Gastrocnemius medialis (tissue), 4 donors: ENCODE data around the gene HOXB6. TPM values are rescaled to one million over a fixed set of nuclear protein-coding genes. Genes with fewer than 3 reads are reported as not detected.

Experiments
- ATAC-seq, 2 donors: fragments of 150-250 bp; one replicate each; pipeline ENCODE4 v1.9.1; 2016
- DNase-seq, 2 donors: peaks; one replicate each; pipeline ENCODE4 v3.0.0-alpha.2; 2019
- H3K27ac ChIP-seq, 4 donors: fragments of 200-600 bp; sonication (generic); 1 replicate in 1 of 4; 2 replicates in 3 of 4; pipeline ENCODE4 v1.5.1; 2016 to 2018; ENCODE audit warnings: mild to moderate bottlenecking in 2 of 4, moderate library complexity in 1 of 4
- H3K27me3 ChIP-seq, 3 donors: fragments of 200-600 bp; sonication (generic) in 2 of 3; 1 replicate in 1 of 3; 2 replicates in 2 of 3; pipeline versions ENCODE4 v1.5.1 to v1.6.0; 2016 to 2019; ENCODE audit warnings: mild to moderate bottlenecking in 1 of 3, moderate library complexity in 1 of 3
- H3K36me3 ChIP-seq, 2 donors: fragments of 200-600 bp; sonication (generic) in 1 of 2; one replicate each; pipeline ENCODE4 v1.5.1; 2017 to 2018
- H3K4me1 ChIP-seq, 2 donors: fragments of 200-600 bp; sonication (generic) in 1 of 2; one replicate each; pipeline ENCODE4 v1.5.1; 2016 to 2017; ENCODE audit warnings: mild to moderate bottlenecking in 2 of 2
- H3K4me3 ChIP-seq, 4 donors: fragments of 200-600 bp; sonication (generic) in 3 of 4; 1 replicate in 1 of 4; 2 replicates in 3 of 4; pipeline ENCODE4 v1.5.1; 2016 to 2019; ENCODE audit warnings: mild to moderate bottlenecking in 2 of 4
- H3K9me3 ChIP-seq, 3 donors: fragments of 200-600 bp; sonication (generic) in 2 of 3; 1 replicate in 1 of 3; 2 replicates in 2 of 3; pipeline ENCODE4 v1.5.1; 2016 to 2019
- POLR2A ChIP-seq, 2 donors: fragments of 450-650 bp; IDR thresholded peaks; one replicate each; pipeline ENCODE4 v1.6.1; 2017; ENCODE audit warnings: antibody characterized with exemption in 2 of 2, mild to moderate bottlenecking in 2 of 2, moderate library complexity in 2 of 2
- in situ Hi-C, 4 donors: fragments of 200-750 bp; cut with MboI; loops; one replicate each; pipeline versions ENCODE4 v1.15.0 to v1.8.0; 2017; ENCODE audit warnings: low sequenced_read_pairs in 4 of 4
- intact Hi-C: fragments of 100-400 bp; cut with DNase I; formaldehyde crosslinking; loops from one replicate; pipeline ENCODE4 v1.15.1; 2023; ENCODE audit warnings: low total_unique reads
- total RNA-seq, 4 donors: library from RNA; depleted of rRNA; stranded (reverse); fragments of >200 nt; gene quantifications; one replicate each; pipeline versions ENCODE4 v1.1.0 to v1.2.3, GENCODE V29; 2016
- TF ChIP-seq, protein P1 (sequence below), 5 experiments: fragments of 450-650 bp in 3 of 5; fragments of 200-600 bp in 2 of 5; sonication (generic) in 2 of 5; IDR thresholded peaks in 4 of 5; conservative IDR thresholded peaks in 1 of 5; 1 replicate in 4 of 5; 2 replicates in 1 of 5; pipeline ENCODE4 v1.5.1; 2016 to 2019; ENCODE audit warnings: antibody characterized with exemption in 5 of 5, mild to moderate bottlenecking in 3 of 5, moderate library complexity in 3 of 5

HOXB6 gene
- total RNA-seq, 4 donors from 2014 or later: 0.55 to 3.0 (median 1.3) TPM

DNA sequence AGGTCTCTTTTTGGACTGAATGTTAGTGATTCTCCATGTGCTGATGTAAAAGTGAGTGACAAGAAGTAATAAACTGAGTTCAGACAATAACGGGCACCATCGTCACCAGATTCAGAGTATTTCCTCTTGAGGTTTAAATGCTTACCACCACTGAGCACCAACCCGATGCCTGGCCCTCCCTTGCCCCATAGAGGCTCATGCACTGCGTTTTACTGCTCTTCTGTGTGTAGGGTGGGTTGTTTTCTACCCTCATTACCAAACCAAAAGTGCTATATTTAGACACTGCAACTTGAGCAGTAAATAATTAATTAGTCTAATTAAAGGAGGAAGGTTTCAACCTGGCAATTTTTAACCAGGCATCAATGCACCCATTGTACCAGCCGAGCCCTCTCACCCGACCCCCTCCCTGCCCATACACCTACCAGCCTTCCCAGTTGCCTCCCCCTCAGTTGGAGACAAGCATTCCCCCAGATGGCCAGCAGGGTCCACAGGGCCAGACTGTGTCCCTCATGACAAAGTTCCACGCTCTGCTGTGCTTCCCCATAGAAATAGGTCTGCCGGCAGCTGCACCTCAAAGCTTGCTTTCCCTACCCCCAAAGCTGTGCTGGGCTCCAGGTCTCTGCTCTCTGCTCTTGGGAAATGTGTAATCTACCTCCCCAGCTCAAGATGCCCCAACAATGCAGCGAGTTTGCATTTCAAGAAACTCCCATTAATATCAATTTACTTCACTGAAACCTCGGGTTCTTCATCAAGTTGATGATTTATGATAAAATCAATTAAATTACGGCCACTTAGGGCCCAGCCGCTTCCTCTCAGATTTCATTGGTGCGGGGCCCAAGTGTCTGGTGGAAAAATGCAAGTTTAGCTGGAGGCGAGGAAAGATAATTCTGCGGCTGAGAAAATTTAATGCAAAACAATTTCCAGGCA, 42.6 kb downstream of the HOXB6 start:
- no peak for ATAC-seq
- Histone ChIP-seq H3K4me3 (no peak overlapping the region), H3K36me3 (no peaks in the 10 kb centered on the region), H3K9me3 (no peaks in the 10 kb centered on the region), H3K27me3 (peaks cover 3 to 9% (median 5%) of the 10 kb centered on the region in 3 donors), H3K4me1 (peaks cover under 1 to 2% of the 10 kb centered on the region in 2 donors), H3K27ac (no peak overlapping the region)
- no peak for DNase-seq
- intact Hi-C loops (no loop called here), in situ Hi-C loops (no loop called here)
- no peak for TF ChIP-seq POLR2A (IDR thresholded peaks at IDR 0.05)

DNA sequence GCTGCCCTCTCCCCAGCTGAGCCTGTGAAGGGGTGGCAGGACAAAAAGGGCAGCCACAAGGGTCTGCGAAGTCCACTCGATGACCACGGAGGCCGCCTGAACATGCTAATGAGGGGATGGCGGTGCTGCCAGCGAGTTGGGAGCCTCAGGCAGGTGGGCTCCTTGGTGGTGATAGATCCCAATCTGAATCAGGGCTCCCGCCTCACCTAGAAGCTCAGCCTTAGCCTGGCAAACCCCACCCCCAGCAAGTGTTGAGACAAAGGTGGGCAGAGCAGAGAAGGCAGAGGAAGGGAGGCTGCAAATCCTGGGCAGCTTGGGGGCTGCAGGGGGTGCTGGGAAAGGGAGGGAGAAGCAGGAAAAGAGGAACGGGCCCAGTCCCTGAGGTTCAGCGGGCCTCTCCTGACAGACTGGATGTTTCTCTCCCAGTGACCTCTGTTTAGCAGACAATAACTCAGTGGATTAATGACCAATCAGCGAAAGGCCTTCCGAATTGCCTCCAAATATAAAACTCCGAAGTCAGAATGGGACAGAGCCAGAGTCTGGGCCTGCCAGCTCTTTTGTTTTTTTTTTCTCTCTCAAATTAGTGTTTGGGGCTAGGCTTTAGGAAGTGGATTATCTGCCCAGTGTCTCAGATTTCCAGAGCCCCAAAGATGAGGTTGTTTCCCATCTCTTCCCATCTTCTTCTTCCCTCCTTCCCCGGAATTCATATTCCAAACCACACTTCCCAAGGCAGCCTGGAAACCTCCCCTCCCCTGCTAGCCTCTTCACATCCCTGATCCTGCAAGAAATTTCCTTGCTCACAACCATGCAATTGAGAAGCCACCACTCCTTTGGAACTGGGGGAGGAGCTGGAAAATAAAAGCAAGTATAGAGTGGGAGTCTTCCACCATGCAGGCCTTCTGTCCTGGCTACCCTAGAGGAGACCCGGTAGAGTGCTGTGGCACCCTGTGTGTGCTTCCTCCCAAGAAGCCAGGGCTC, 44.7 kb downstream of the HOXB6 start:
- no peak overlapping the region for H3K27ac ChIP-seq
- DNase-seq (no peak), ATAC-seq (no peak)
- H3K9me3 ChIP-seq: no peaks in the 10 kb centered on the region
- in situ Hi-C loops (no loop called here), intact Hi-C loops (no loop called here)
- TF ChIP-seq POLR2A (IDR thresholded peaks at IDR 0.05): no peak
- TF ChIP-seq, protein P1, sequence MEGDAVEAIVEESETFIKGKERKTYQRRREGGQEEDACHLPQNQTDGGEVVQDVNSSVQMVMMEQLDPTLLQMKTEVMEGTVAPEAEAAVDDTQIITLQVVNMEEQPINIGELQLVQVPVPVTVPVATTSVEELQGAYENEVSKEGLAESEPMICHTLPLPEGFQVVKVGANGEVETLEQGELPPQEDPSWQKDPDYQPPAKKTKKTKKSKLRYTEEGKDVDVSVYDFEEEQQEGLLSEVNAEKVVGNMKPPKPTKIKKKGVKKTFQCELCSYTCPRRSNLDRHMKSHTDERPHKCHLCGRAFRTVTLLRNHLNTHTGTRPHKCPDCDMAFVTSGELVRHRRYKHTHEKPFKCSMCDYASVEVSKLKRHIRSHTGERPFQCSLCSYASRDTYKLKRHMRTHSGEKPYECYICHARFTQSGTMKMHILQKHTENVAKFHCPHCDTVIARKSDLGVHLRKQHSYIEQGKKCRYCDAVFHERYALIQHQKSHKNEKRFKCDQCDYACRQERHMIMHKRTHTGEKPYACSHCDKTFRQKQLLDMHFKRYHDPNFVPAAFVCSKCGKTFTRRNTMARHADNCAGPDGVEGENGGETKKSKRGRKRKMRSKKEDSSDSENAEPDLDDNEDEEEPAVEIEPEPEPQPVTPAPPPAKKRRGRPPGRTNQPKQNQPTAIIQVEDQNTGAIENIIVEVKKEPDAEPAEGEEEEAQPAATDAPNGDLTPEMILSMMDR (IDR thresholded peaks at IDR 0.05 in 4 of 5, conservative IDR thresholded peaks at IDR 0.05 in 1 of 5): no peak
- H3K36me3 ChIP-seq: no peaks in the 10 kb centered on the region
- peaks cover 2 to 13% of the 10 kb centered on the region in 2 donors for H3K4me1 ChIP-seq
- H3K4me3 ChIP-seq: no peak overlapping the region
- H3K27me3 ChIP-seq: peaks cover 11 to 12% (median 11%) of the 10 kb centered on the region in 3 donors

DNA sequence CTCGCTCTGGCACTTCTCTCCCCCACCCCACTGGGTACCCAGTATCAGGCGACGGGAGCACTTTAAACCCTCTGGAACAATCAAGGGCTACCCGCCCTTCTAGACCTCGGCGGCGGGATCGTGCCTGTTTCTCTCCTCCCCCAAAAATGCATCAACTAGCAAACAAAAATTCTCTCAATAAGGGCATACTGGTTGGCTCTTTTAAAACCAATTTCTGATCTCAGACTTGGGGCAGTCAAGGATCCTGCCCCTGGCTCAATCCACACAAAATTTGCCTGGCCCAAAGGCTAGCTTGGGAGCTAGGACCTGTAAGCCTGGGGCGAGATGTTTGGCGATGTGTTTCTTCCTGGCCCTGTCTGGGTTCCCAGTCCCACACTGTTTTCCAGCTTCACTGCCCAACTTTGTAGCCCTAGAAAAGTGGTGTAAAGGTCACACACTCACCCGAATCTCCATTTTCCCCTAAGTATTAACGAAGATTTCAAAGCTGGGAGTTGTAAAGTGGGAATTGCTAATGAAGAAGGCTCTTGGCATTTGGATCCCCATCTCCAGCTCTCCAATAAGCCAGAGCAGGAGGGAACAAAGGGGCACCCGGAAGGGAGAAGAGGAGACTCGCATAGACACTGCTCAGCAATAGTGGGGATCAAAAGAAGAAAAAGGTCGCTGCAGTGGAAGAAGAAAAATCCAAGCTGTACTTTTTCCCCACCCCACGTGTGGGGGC, 45.5 kb downstream of the HOXB6 start:
- H3K27me3 ChIP-seq: peaks cover 4 to 15% (median 8%) of the 10 kb centered on the region in 3 donors
- ATAC-seq: no peak

DNA sequence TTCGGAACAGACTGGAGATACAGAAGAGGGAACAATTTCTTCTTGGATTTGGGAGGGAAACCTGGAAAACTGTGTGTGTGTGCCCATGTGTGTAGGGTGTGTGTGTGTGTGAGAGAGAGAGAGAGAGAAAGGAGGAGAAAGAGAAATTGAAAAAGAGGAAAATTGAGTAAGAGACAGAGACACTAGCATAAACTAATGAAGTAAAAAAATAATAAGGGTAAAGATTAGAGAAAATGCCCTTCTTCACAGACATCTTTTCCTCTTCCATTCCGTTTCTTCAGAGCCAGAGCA, 46.0 kb downstream of the HOXB6 start:
- Histone ChIP-seq H3K27ac (no peak overlapping the region), H3K4me1 (peaks cover 6 to 16% of the 10 kb centered on the region in 2 donors), H3K4me3 (no peak overlapping the region), H3K9me3 (no peaks in the 10 kb centered on the region), H3K27me3 (peaks cover 4 to 14% (median 11%) of the 10 kb centered on the region in 3 donors), H3K36me3 (no peaks in the 10 kb centered on the region)
- ATAC-seq: no peak
- in situ Hi-C loops (no loop called here), intact Hi-C loops (no loop called here)
- DNase-seq: no peak
- TF ChIP-seq POLR2A (IDR thresholded peaks at IDR 0.05): no peak
- TF ChIP-seq, protein P1 (IDR thresholded peaks at IDR 0.05 in 4 of 5, conservative IDR thresholded peaks at IDR 0.05 in 1 of 5): no peak

More for the DNA sequence above, 45.5 kb downstream of the HOXB6 start:
- H3K4me1 ChIP-seq: peaks cover 3 to 13% of the 10 kb centered on the region in 2 donors
- no peak overlapping the region for H3K4me3 ChIP-seq
- no peak for DNase-seq
- no peaks in the 10 kb centered on the region for H3K36me3 ChIP-seq
- TF ChIP-seq POLR2A (IDR thresholded peaks at IDR 0.05): no peak
- TF ChIP-seq, protein P1 (IDR thresholded peaks at IDR 0.05 in 4 of 5, conservative IDR thresholded peaks at IDR 0.05 in 1 of 5): no peak
- intact Hi-C loops: no loop called here
- H3K9me3 ChIP-seq: no peaks in the 10 kb centered on the region
- H3K27ac ChIP-seq: no peak overlapping the region
- in situ Hi-C loops: no loop called here
